GM12891 (cell line): Measurements from ENCODE around the gene ARFIP1. TPM values are rescaled to one million over a fixed set of nuclear protein-coding genes. Genes with fewer than 3 reads are reported as not detected.
A peak's percentile ranks its signal among the peaks of the same experiment; 100 is the strongest.
"Not testable (repeated sequence)": the region's sequence is repeated elsewhere in the genome, so short reads cannot be mapped to it uniquely, and the experiment has no call there.

Experiments
- DNase-seq: peaks from one replicate; pipeline ENCODE4 v3.0.0; 2011; ENCODE audit warnings: low spot score; ENCODE audit not compliant: insufficient read length
- FAIRE-seq: peaks from 2 replicates; lab custom pipeline; 2011; peaks lifted over from hg19 to GRCh38; lab: Jason Lieb, UNC
- PAX5 ChIP-seq: IDR thresholded peaks from 2 replicates; pipeline ENCODE4 v1.6.1; 2011; ENCODE audit warnings: low read length, moderate library complexity, mild to moderate bottlenecking; ENCODE audit not compliant: insufficient read depth, severe bottlenecking
- POLR2A ChIP-seq: IDR thresholded peaks from 2 replicates; pipeline ENCODE4 v1.6.1; 2011; ENCODE audit warnings: low read depth, low read length, control low read depth
- POLR2AphosphoS5 ChIP-seq: IDR thresholded peaks from 2 replicates; pipeline ENCODE4 v1.6.1; 2011; ENCODE audit warnings: low read depth, low read length, control low read depth
- POU2F2 ChIP-seq: IDR thresholded peaks from 2 replicates; pipeline ENCODE4 v1.6.1; 2011; ENCODE audit warnings: low read depth, mild to moderate bottlenecking, control low read depth, low read length, moderate library complexity
- SPI1 ChIP-seq: IDR thresholded peaks from 2 replicates; pipeline ENCODE4 v1.6.1; 2011; ENCODE audit warnings: low read depth, low read length, control low read depth
- TAF1 ChIP-seq: IDR thresholded peaks from 2 replicates; pipeline ENCODE4 v1.6.1; 2011; ENCODE audit warnings: low read depth, low read length, control low read depth
- polyA plus RNA-seq: library from polyadenylated mRNA; unstranded; fragments of >200 nt; gene quantifications from one replicate; pipeline ENCODE4 v1.2.1, GENCODE V29; 2012; ENCODE audit warnings: low read depth, missing spikeins, inconsistent platforms; ENCODE audit not compliant: missing spikeins

ARFIP1 gene
- polyA plus RNA-seq: 8.5 TPM

- peak; percentile 73 for TF ChIP-seq POLR2AphosphoS5
- TF ChIP-seq POLR2A: no peak
- TF ChIP-seq TAF1: peak; percentile 70
- no peak for TF ChIP-seq PAX5
- no peak for TF ChIP-seq SPI1
- TF ChIP-seq POU2F2: 0 out of 2 replicates have a peak, but pooled peaks have one; percentile 31
- FAIRE-seq (peak; percentile 100), DNase-seq (peak; percentile 78)
These were observed at the start of gene ARFIP1, which contains the start of gene TIGD4 for GRCh38 chr4:152779513-152780266. TSS of gene ARFIP1 (plus strand) at chr4:152779954. CDS start at chr4:152829634, 49,680 bp downstream. TSS of gene TIGD4 (minus strand) at chr4:152779730. CDS start at chr4:152771004, 8,726 bp downstream.

GRCh38 chr4:152731997-152732396 lies 47.8 kb upstream of the ARFIP1 start:
- no peak for TF ChIP-seq POLR2A
- no peak for TF ChIP-seq SPI1
- no peak for TF ChIP-seq POLR2AphosphoS5
- no peak for TF ChIP-seq TAF1
- no peak for TF ChIP-seq PAX5
- TF ChIP-seq POU2F2: no peak
- DNase-seq (no peak), FAIRE-seq (peak; percentile 31)

GRCh38 chr4:152734015-152734698 lies 45.6 kb upstream of the ARFIP1 start:
- DNase-seq (no peak), FAIRE-seq (peak; percentile 75)
- TF ChIP-seq POLR2AphosphoS5: no peak
- no peak for TF ChIP-seq PAX5
- TF ChIP-seq POU2F2: no peak
- TF ChIP-seq SPI1: no peak
- no peak for TF ChIP-seq TAF1
- TF ChIP-seq POLR2A: no peak

GRCh38 chr4:152734699-152735050 lies 45.1 kb upstream of the ARFIP1 start:
- DNase-seq: no peak
- FAIRE-seq: no peak
- no peak for TF ChIP-seq PAX5
- TF ChIP-seq POU2F2: no peak
- no peak for TF ChIP-seq SPI1
- no peak for TF ChIP-seq POLR2AphosphoS5
- no peak for TF ChIP-seq TAF1
- no peak for TF ChIP-seq POLR2A

GRCh38 chr4:152735396-152735859 lies 44.3 kb upstream of the ARFIP1 start:
- FAIRE-seq: peak; percentile 79
- TF ChIP-seq PAX5: no peak
- TF ChIP-seq POLR2AphosphoS5: no peak
- TF ChIP-seq SPI1: no peak
- TF ChIP-seq POU2F2: no peak
- TF ChIP-seq POLR2A: no peak
- no peak for TF ChIP-seq TAF1

GRCh38 chr4:152735906-152736305 lies 43.8 kb upstream of the ARFIP1 start:
- DNase-seq (no peak), FAIRE-seq (no peak)
- TF ChIP-seq POLR2A: no peak
- no peak for TF ChIP-seq TAF1
- TF ChIP-seq POU2F2: no peak
- no peak for TF ChIP-seq SPI1
- TF ChIP-seq PAX5: no peak
- no peak for TF ChIP-seq POLR2AphosphoS5

More at GRCh38 chr4:152735396-152735859, 44.3 kb upstream of the ARFIP1 start:
- no peak for DNase-seq

GRCh38 chr4:152738827-152739226 lies 40.9 kb upstream of the ARFIP1 start:
- TF ChIP-seq POLR2A (no peak), TAF1 (no peak), PAX5 (no peak), POLR2AphosphoS5 (no peak), POU2F2 (no peak), SPI1 (no peak)
- no peak for FAIRE-seq
- DNase-seq: no peak

- FAIRE-seq (no peak), DNase-seq (no peak)
- TF ChIP-seq PAX5 (no peak), SPI1 (no peak), POLR2AphosphoS5 (no peak), POLR2A (no peak), TAF1 (no peak), POU2F2 (no peak)
These were observed 32.3 kb upstream of the ARFIP1 start for GRCh38 chr4:152747444-152747843.

GRCh38 chr4:152748619-152749018 lies 31.1 kb upstream of the ARFIP1 start:
- DNase-seq (no peak), FAIRE-seq (no peak)
- no peak for TF ChIP-seq SPI1
- no peak for TF ChIP-seq PAX5
- TF ChIP-seq POU2F2: no peak
- TF ChIP-seq POLR2A: no peak
- no peak for TF ChIP-seq POLR2AphosphoS5
- no peak for TF ChIP-seq TAF1

- DNase-seq: no peak
- no peak for TF ChIP-seq TAF1
- TF ChIP-seq SPI1: no peak
- no peak for FAIRE-seq
These were observed 16.0 kb upstream of the ARFIP1 start for GRCh38 chr4:152763796-152764195.

- DNase-seq, FAIRE-seq: not testable (repeated sequence)
These were observed 14.6 kb upstream of the ARFIP1 start for GRCh38 chr4:152765069-152765737.
